Left renal cortex interstitium (tissue), 4 donors: ENCODE results near the gene CEMIP. TPM values are rescaled to one million over a fixed set of nuclear protein-coding genes. Genes with fewer than 3 reads are reported as not detected.

Source experiments
- DNase-seq, 4 donors: peaks; one replicate each; pipeline ENCODE4 v3.0.0-alpha.2; 2013; ENCODE audit warnings: low read depth in 4 of 4, low spot score in 2 of 4, missing footprints in 1 of 4
- polyA plus RNA-seq, 4 donors: library from polyadenylated mRNA; unstranded; fragments of 120-200 nt; gene quantifications; one replicate each; pipeline ENCODE4 v1.2.1, GENCODE V29; 2013; ENCODE audit not compliant: insufficient read length in 4 of 4

The CEMIP gene
- polyA plus RNA-seq, 4 donors: 2.0 to 6.2 (median 4.1) TPM

DNA sequence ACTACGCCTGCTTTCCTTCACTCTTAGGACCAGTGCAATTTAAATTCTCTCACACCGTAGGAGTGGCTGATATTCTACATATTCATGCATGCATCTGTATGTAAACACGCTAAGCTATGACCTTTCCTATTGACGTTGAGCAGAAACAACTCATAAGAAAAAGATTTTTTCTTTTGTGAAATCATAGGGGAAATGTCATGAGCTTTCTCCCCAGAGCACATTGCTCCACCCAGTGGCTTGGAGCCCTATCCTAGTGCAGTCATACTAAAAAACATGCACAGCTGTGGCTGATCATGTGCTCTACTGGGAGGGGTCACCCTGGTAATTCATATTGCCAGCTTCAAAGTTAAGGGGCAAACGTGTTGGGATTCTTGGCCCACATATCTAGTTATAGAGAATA, 212.3 kb downstream of the CEMIP start:
- no peak for DNase-seq

GRCh38 chr15:80992006-80992405, 212.8 kb downstream of the CEMIP start:
- DNase-seq: no peak

DNA sequence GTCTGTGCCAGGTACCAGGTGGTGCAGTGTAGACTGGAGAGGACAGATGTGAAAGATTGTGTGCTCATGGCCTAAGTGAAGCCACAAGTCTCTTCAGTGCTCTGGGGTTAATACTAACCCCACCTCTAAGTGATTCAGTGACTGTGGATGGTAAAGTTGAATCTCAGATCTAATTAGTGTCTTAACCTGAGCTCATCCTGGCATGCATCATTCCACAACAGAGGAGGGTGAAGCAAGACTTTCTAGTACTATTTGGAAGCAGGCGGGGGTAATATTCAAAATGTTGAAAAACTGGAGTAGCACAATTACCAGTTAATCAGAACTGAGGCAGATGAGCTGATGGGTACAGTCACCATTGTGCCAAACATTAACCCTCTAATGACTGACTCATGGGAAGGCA, 213.3 kb downstream of the CEMIP start:
- no peak for DNase-seq

DNA sequence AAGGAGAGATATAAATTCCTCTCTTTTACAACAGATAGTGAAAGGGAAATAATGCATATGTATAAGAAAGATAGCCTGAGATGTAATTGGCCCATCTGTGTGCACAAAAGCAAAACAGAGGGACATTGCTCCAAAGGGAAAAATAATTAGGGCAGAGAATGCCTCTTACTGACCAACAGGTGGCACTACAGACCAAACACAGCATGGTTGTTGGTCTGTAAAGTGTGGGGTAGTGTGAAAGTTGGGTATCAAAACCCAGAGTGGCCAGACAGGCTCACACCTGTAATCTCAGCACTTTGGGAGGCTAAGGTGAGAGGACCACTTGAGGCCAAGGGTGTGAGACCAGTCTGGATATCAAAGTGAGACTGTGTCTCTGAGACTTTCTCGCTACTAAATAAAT, 217.1 kb downstream of the CEMIP start:
- DNase-seq: no peak

DNA sequence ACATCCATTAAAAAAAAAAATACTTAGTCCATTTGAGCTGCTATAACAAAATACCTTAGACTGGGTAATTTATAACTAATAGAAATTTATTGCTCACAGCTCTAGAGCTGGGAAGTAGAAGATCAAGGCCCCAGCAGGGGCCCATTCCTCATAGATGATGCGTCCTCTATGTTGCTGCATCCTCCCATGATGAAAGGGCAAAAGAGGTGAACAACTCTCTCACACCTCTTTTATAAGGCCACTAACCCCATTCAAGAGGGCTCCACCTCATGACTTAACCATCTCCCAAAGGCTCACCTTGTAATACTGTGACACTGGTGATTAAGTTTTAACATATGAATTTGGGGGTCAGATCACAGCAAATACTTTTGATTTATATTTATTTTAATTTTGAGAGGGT, 218.5 kb downstream of the CEMIP start:
- DNase-seq: no peak

- DNase-seq: no peak
Observed at GRCh38 chr15:80998251-80998650, 219.1 kb downstream of the CEMIP start.

GRCh38 chr15:80999623-81000036, 220.5 kb downstream of the CEMIP start:
- no peak for DNase-seq

GRCh38 chr15:81000144-81000623, 221.0 kb downstream of the CEMIP start:
- DNase-seq: no peak

- peak in 3 of 4 donors; percentile 74 to 81 (median 80) for DNase-seq
Observed at GRCh38 chr15:81000624-81001151, 221.5 kb downstream of the CEMIP start, which contains the start of gene TLNRD1. Gene TLNRD1 (plus strand): TSS chr15:81000923. CDS start chr15:81002272, 1,349 bp downstream.

Other genes starting within 250 kb of the CEMIP start
- 10 to 100 TPM; 25.2 to 35.7 (median 34.9) TPM for gene ABHD17C, start 84.1 kb upstream of the CEMIP start, polyA plus RNA-seq
- 10 to 100 TPM; 39.7 to 44.3 (median 42.3) TPM for gene MESD, start 210.4 kb downstream of the CEMIP start, polyA plus RNA-seq
- gene TLNRD1, start 221.6 kb downstream of the CEMIP start, polyA plus RNA-seq: 10 to 100 TPM in 1 of 4 donors, 1 to 10 TPM in 3; 6.7 to 11.8 (median 8.7) TPM